ENCODE results near the gene NPHS1.
"Not testable (repeated sequence)": the region's sequence is repeated elsewhere in the genome, so short reads cannot be mapped to it uniquely, and the experiment has no call there.

NPHS1 gene, protein sequence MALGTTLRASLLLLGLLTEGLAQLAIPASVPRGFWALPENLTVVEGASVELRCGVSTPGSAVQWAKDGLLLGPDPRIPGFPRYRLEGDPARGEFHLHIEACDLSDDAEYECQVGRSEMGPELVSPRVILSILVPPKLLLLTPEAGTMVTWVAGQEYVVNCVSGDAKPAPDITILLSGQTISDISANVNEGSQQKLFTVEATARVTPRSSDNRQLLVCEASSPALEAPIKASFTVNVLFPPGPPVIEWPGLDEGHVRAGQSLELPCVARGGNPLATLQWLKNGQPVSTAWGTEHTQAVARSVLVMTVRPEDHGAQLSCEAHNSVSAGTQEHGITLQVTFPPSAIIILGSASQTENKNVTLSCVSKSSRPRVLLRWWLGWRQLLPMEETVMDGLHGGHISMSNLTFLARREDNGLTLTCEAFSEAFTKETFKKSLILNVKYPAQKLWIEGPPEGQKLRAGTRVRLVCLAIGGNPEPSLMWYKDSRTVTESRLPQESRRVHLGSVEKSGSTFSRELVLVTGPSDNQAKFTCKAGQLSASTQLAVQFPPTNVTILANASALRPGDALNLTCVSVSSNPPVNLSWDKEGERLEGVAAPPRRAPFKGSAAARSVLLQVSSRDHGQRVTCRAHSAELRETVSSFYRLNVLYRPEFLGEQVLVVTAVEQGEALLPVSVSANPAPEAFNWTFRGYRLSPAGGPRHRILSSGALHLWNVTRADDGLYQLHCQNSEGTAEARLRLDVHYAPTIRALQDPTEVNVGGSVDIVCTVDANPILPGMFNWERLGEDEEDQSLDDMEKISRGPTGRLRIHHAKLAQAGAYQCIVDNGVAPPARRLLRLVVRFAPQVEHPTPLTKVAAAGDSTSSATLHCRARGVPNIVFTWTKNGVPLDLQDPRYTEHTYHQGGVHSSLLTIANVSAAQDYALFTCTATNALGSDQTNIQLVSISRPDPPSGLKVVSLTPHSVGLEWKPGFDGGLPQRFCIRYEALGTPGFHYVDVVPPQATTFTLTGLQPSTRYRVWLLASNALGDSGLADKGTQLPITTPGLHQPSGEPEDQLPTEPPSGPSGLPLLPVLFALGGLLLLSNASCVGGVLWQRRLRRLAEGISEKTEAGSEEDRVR (N-terminal part only)

GRCh38 chr19:35852029-35852780, at the start of gene NPHS1:
Gene NPHS1 (minus strand): TSS chr19:35852504. CDS start chr19:35851837, 667 bp downstream.
- no peak for DNase-seq (ENCODE audit: low spot score in 2 of 2)
- H3K4me3 ChIP-seq: no peak within 1 kb of the TSS
- H3K4me1 ChIP-seq: peaks cover 6% of the 10 kb centered on the region
- no peaks in the 10 kb centered on the region for H3K27me3 ChIP-seq (ENCODE audit: low read depth)
- H3K36me3 ChIP-seq (replicated peaks): no peaks in the 10 kb centered on the region
- no peaks in the 10 kb centered on the region for H3K9me3 ChIP-seq
- in situ Hi-C loops (cut with MboI; ENCODE audit: low sequenced_read_pairs): no loop called here

GRCh38 chr19:35901055-35901644, 48.8 kb upstream of the NPHS1 start:
- peak overlapping the region; percentile 83 for H3K4me3 ChIP-seq
- no peaks in the 10 kb centered on the region for H3K9me3 ChIP-seq
- DNase-seq (ENCODE audit: low spot score in 2 of 2): no peak
- peaks cover 7% of the 10 kb centered on the region; the same call in 1 of the 2 replicates for H3K4me1 ChIP-seq
- no peaks in the 10 kb centered on the region for H3K27me3 ChIP-seq (ENCODE audit: low read depth)
- peaks cover 14% of the 10 kb centered on the region for H3K36me3 ChIP-seq (replicated peaks)
- in situ Hi-C loops (cut with MboI; ENCODE audit: low sequenced_read_pairs): no loop called here

DNA sequence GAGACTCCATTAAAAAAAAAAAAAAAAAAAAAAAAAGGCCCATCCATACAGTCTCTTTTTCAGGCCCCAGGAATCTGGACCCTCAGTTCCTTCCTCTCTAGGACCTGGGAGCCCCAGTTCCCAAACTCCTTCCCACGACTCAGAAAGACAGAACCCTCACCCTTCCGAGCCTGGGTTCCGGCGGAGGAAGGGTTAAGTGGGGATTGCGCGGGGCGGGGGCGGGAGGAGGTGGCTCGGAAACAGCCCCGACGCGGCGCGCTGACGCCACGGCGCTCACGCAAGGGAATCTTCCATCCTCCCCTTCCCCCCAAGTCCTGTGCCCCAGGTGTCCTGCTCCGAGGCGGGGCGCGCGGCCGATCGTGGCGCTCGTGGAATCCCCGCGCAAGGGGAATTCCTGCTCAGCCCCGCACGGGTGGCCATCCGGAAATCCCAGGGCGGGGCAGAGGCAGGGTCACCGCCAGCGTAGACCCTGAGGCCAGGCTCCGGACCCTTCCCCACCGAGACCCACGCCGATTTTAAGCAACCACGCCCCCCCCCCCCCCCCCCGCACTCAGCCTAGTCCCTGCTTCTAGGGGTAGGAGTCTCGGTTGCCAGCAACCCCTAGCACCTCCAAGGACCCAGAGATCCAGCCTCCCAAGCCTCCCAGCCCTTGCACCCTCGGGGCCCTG, 47.4 kb upstream of the NPHS1 start:
- Histone ChIP-seq H3K36me3 (replicated peaks) (peaks cover 26% of the 10 kb centered on the region), H3K4me1 (peaks cover 7% of the 10 kb centered on the region; the same call in 1 of the 2 replicates), H3K27me3 (ENCODE audit: low read depth) (no peaks in the 10 kb centered on the region), H3K9me3 (no peaks in the 10 kb centered on the region), H3K4me3 (peak overlapping the region; percentile 83)
- in situ Hi-C loops (cut with MboI; ENCODE audit: low sequenced_read_pairs): no loop called here
- peak; percentile 77 to 88 for DNase-seq (ENCODE audit: low spot score in 2 of 2)

DNA sequence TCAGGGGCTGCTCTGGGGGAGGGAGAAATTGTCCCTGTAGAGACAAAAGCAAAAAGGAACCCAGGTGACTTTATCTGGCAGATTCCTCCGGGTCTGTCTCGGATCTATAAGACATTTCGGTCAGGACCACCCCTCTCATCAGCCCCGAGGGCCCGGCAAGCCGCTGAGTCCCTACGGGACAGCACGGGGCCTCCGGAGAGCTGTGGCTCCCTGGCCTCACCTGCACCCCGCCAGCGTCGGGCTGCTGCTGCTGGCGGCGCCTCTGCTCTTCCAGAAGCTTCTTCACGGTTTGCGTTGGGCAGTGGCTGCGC, 46.1 kb upstream of the NPHS1 start:
- DNase-seq (ENCODE audit: low spot score in 2 of 2): no peak
- H3K27me3 ChIP-seq (ENCODE audit: low read depth): no peaks in the 10 kb centered on the region
- no peaks in the 10 kb centered on the region for H3K9me3 ChIP-seq
- peak overlapping the region; percentile 83 for H3K4me3 ChIP-seq
- H3K36me3 ChIP-seq (replicated peaks): peaks cover 38% of the 10 kb centered on the region
- H3K4me1 ChIP-seq: peaks cover 5% of the 10 kb centered on the region; the same call in 1 of the 2 replicates
- in situ Hi-C loops (cut with MboI; ENCODE audit: low sequenced_read_pairs): no loop called here

DNA sequence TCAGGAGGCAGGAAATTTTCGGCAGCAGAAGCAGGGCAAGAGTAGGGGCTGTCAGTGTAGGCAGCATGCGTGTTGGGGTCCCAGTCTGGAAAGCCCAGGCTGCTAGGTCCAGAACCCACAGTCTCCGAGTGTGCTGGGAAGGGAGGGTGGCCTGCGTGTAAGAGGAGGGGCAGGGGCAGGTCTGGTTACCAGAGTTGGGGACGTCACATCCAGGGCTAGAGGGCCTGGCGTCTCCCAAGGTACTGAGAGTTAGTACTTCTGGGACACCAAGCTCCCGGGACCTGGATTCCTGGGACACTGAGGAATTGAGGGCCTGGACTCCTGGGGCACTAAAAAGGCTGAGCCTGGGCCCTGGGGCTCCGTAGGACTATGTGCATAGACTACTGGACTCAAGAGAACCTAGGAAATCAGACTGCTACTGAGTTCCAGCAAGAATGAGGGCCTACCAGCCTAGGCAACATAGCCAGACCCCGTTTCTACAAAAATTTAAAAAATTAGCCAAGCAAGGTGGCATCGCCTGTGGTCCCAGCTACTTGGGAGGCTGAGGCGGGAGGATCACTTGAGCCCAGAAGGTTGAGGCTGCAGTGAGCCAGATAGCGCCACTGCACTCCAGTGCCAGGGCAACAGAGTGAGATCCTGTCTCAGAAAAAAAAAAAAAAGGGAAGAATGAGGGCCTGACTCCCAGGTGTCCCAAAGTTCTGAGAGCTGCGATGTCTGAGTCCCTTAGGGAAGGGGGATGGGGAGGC, 45.6 kb upstream of the NPHS1 start:
- Histone ChIP-seq H3K4me3 (no peak overlapping the region), H3K27me3 (ENCODE audit: low read depth) (no peaks in the 10 kb centered on the region), H3K4me1 (0 out of 2 replicates have a peak, but pooled peaks cover 2% of the 10 kb centered on the region), H3K36me3 (replicated peaks) (peaks cover 44% of the 10 kb centered on the region), H3K9me3 (no peaks in the 10 kb centered on the region)
- DNase-seq (ENCODE audit: low spot score in 2 of 2): no peak
- in situ Hi-C loops (cut with MboI; ENCODE audit: low sequenced_read_pairs): no loop called here

DNA sequence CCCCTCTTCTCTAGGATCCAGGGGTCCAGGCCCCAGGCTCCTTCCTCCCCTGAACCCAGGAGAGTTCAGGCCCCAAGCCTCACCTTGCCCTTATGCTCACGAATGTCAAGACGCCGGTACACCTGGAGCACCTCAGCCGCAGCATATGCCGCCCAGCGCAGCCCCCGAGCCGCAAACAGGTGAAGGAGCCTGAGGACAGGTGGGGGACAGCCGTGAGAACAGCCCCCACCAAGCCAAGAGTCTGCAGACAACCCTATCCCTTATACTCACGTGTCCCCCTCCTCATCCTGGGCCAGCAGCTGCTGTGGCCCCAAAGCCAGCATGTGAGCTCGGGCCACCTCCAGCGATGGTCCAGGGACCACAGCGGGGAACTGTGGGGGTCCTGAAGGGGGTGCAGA, 44.3 kb upstream of the NPHS1 start:
- no peaks in the 10 kb centered on the region for H3K27me3 ChIP-seq (ENCODE audit: low read depth)
- H3K9me3 ChIP-seq: no peaks in the 10 kb centered on the region
- 0 out of 2 replicates have a peak, but pooled peaks cover 2% of the 10 kb centered on the region for H3K4me1 ChIP-seq
- in situ Hi-C loops (cut with MboI; ENCODE audit: low sequenced_read_pairs): no loop called here
- peaks cover 48% of the 10 kb centered on the region for H3K36me3 ChIP-seq (replicated peaks)
- DNase-seq (ENCODE audit: low spot score in 2 of 2): no peak
- H3K4me3 ChIP-seq: no peak overlapping the region

DNA sequence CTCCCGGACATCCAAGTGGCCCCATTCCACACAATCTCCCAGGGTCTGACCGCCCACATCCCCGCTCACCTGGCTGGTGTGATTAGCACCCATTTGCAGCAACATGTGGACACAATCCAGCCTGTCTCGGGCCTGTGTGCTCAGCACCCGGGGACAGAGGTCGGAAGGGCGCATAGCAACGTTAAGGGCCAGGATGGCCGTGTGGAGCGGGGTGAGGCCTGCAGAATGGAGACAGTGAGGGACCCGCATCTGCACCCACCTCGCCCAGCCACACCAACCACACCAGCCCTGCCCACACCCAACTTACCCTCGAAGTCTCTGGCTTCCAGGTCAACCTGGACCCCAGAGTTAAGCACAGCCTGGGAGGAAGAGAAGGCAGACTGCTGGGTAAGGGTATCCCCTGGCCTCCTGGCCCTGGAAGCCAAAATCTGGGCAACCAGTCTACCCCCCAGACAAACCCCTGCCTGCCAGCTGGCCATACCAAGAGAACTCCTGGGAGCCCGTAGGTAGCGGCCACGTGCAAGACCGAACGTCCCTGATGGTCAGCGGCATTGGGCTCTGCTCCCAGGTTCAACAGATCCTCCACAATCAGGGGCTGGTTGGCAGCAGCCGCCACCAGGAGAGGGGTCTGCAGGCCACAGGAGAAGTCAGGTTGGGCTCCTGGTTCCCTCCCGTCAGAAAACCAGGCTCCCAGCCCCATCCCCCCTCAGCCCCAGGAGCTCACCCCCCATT, 43.8 kb upstream of the NPHS1 start:
- in situ Hi-C loops (cut with MboI; ENCODE audit: low sequenced_read_pairs): no loop called here
- H3K4me1 ChIP-seq: 0 out of 2 replicates have a peak, but pooled peaks cover 2% of the 10 kb centered on the region
- H3K27me3 ChIP-seq (ENCODE audit: low read depth): no peaks in the 10 kb centered on the region
- no peak overlapping the region for H3K4me3 ChIP-seq
- DNase-seq (ENCODE audit: low spot score in 2 of 2): no peak
- H3K36me3 ChIP-seq (replicated peaks): peaks cover 50% of the 10 kb centered on the region
- H3K9me3 ChIP-seq: no peaks in the 10 kb centered on the region

DNA sequence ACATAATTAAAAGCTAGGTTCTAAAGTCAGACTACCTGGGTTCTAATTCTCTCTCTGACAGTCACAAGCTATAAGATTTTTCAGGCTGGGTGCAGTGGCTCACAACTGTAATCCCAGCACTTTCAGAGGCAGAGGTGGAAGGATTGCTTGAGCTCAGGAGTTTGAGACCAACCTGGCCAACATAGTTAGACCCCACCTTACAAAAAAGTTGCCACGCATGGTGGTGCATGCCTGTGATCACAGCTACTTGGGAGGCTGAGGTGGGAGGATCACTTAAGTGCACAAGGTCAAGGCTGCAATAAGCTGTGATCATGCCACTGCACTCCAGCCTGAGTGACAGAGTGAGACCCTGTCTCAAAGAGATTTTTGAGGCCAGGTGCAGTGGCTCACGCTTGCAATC, 42.0 kb upstream of the NPHS1 start:
- Histone ChIP-seq H3K27me3 (ENCODE audit: low read depth) (no peaks in the 10 kb centered on the region), H3K4me1 (no peaks in the 10 kb centered on the region), H3K36me3 (replicated peaks) (peaks cover 64% of the 10 kb centered on the region), H3K9me3 (no peaks in the 10 kb centered on the region), H3K4me3 (no peak overlapping the region)
- DNase-seq (ENCODE audit: low spot score in 2 of 2): no peak
- in situ Hi-C loops (cut with MboI; ENCODE audit: low sequenced_read_pairs): no loop called here

DNA sequence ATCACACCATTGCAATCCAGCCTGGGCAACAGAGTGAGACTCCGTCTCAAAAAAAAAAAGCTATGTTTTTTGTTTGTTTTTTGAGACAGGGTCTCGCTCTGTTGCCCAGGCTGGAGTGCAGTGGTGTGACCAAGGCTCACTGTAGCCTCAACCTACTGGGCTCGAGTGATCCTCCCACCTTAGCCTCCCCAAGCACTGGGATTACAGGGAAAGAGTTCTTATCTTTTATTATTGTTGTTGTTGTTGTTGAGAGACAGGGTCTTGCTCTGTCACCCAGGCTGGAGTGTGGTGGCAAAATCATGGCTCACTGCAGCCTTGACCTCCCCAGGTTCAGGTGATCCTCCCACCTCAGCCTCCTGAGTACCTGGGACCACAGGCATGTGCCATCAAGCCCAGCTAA, 39.5 kb upstream of the NPHS1 start:
- in situ Hi-C loops (cut with MboI; ENCODE audit: low sequenced_read_pairs); H3K4me1 ChIP-seq; H3K9me3 ChIP-seq; DNase-seq (ENCODE audit: low spot score in 2 of 2); H3K4me3 ChIP-seq; H3K27me3 ChIP-seq (ENCODE audit: low read depth): not testable (repeated sequence)
- peaks cover 67% of the 10 kb centered on the region for H3K36me3 ChIP-seq (replicated peaks)

DNA sequence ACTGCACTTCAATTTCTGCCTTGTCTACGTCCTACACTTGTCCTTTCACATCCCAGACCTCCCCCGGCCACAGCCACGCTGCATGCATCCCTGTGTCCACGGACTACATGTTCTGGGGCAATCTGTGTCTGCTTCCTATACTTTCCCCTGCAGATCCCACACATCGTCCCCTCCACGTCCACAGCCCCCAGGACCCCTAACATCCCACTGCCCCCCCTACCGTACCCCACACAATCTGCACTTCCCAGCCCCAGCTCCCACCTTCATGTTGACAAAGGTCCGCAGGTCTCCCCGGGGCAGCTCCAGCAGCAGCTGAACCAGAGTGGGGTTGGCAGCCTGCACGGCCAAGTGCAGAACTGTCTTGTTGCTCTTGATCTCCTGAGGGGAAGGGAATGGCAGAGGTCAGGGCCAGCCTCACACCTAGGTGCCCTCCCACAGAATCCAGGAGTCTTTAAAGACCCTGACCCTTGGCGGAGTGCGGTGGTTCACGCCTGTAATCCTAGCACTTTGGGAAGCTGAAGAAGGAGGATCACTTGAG, 37.9 kb upstream of the NPHS1 start:
- DNase-seq (ENCODE audit: low spot score in 2 of 2): no peak
- no peaks in the 10 kb centered on the region for H3K27me3 ChIP-seq (ENCODE audit: low read depth)
- H3K9me3 ChIP-seq: no peaks in the 10 kb centered on the region
- peaks cover 57% of the 10 kb centered on the region for H3K36me3 ChIP-seq (replicated peaks)
- in situ Hi-C loops (cut with MboI; ENCODE audit: low sequenced_read_pairs): no loop called here
- H3K4me3 ChIP-seq: no peak overlapping the region
- no peaks in the 10 kb centered on the region for H3K4me1 ChIP-seq

DNA sequence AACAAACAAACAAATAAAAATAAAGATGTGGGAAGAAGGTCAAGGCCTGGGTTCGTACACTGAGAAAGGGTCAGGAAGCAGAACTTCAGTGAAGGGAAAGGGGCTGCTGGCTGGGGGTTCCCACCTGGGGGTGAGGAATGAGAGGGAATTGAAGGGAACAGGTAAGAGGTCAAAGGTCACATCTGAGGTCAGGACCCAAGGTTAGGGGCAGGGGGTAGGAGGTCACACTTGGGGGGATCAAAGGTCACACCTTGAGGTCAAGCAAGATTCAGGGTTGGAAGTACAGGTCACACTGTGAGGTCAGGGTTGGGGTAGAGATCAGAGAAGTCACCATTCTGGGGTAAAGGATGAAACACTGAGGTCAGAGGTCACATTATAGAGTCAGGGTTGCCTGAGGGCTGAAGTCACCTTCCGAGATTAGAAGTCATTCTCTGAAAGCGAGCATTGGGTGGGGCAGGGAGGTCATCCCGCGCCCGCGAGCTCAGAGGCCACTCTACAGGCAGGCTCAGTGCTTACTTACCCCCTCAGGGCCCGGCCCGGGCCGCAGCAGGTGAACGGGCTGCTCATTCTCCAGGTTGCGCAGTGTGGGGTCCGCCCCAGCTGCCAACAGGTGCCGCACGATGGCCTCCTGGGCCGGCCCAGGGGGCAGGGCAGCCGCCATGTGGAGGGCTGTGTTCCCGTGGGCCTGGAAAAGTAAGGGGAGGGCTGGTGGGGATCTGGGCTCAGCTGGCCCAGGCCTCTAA, 37.2 kb upstream of the NPHS1 start:
- peaks cover 51% of the 10 kb centered on the region for H3K36me3 ChIP-seq (replicated peaks)
- in situ Hi-C loops (cut with MboI; ENCODE audit: low sequenced_read_pairs): no loop called here

More for the DNA sequence above, 37.2 kb upstream of the NPHS1 start:
- no peaks in the 10 kb centered on the region for H3K4me1 ChIP-seq
- H3K4me3 ChIP-seq: no peak overlapping the region
- H3K27me3 ChIP-seq (ENCODE audit: low read depth): no peaks in the 10 kb centered on the region
- H3K9me3 ChIP-seq: no peaks in the 10 kb centered on the region
- DNase-seq (ENCODE audit: low spot score in 2 of 2): no peak
